HG02884 (cell line): ENCODE results near the gene AKAP6.

ENCODE experiments used
- ATAC-seq: cut with Tn5 transposase; IDR thresholded peaks from one replicate; pipeline ENCODE4 v1.9.1; 2021; ENCODE audit warnings: mild to moderate bottlenecking, moderate library complexity; ENCODE audit not compliant: unreplicated experiment

Gene AKAP6

DNA sequence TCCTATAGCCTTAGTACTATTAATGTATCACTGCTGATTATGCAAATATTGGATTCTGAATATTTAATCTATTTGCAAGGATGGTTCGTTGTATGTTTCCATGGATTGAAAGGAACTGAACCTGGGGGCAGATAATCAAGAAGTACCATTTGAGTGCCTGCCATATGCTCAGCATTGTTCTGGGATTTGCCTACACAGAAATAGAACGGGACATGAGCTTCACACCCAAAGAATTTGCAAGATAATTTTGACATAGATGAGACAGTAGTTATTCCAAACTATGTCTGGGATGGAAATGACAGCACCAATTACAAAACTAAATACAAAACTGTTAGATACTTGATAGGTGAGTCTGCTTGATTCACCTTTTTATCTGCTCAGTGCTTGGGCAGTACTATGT, 476.9 kb downstream of the AKAP6 start:
- no peak for ATAC-seq

- ATAC-seq, result no peak
Observed at GRCh38 chr14:32808644-32809043, 479.5 kb downstream of the AKAP6 start.

DNA sequence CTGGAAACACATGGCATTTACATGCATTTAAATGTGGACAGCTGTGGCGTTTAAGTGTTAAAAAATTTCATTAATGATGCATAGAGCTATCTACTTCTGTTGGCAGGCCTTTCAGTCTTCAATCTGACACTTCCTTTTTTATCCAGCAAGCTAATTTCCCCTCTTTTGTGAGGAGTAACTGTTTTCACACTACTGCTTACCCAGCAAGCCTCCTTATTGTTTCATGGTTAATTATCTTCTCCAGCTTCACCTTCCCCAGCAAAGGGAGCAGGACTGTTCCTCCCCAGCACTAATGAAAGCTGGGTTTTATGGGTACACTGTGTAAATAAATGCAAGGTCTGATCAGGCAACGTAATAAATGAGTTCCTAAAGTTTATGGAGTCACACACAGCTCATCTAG, 480.2 kb downstream of the AKAP6 start:
- no peak for ATAC-seq

DNA sequence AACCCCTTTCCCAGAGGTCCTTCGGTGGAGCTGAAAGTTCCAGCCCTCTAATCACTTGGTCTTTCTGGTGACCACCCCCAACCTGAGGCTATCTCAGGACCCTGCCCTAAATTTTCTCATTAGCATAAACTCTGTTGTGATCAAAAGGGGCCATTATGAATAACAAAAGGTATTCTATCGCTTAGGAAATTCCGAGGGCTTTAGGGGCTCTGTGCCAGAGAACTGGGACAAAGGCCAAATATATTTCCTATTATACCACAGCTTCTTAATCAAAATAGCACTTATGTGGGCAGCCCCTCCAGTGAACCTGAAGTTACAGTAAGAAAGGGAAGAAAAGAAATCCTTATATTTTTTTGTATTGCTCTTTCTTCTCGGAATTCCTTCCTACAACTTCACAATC, 484.3 kb downstream of the AKAP6 start:
- no peak for ATAC-seq

DNA sequence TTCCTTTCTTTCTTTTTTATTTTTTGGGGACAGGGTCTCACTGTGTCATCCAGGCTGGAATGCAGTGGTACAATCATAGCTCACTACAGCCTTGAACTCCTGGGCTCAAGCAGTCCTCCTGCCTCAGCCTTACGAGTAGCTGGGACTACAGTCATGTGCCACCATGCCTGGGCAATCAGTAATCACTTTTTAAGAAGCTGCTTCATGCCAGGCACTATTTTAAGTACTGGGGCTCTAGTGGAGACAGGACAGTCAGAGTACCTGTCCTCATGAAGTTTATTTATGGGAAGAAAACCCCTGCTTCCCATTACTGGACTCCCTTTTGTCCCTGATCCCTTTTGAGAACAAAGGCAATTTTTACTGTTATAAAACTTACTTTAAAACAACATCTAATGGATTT, 485.6 kb downstream of the AKAP6 start:
- no peak for ATAC-seq

DNA sequence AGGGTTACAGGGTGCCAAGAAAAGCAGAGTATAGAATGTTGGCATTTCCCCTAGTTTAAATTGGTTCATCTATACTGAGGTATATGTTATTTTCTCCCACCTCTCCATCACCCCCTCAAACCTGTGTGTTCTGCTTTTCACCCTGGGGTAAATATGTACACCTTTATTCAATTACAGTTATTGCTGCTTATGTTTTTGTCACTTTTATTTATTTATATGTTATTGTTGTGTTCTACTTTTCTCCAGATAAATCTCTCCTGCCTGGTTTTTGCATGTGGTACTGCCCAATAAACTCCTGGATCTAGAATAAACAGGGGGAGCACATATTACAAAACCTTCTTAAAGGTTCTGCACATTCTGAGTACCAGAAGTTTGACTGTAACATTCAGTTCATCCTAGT, 487.5 kb downstream of the AKAP6 start:
- ATAC-seq, result no peak

DNA sequence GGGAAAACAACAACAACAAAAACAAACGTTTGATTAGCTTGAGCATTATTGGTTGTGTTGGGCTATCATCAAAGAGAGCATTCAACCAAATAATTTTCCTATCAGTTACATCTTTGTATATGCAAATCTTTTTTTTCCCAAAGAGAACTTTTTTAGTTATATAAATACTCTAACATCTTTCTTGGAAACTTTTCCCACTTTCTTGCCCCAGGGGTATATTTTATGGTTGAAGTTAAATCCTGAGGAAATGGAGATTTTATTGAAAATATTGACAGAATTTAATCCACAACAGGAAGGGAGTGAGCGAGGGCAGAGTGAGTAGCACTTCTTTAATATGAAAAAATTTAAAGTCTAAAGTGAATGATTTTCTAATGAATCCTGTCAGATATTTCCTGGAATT, 488.7 kb downstream of the AKAP6 start:
- no peak for ATAC-seq

- no peak for ATAC-seq
Observed at GRCh38 chr14:32818581-32818980, 489.5 kb downstream of the AKAP6 start.

DNA sequence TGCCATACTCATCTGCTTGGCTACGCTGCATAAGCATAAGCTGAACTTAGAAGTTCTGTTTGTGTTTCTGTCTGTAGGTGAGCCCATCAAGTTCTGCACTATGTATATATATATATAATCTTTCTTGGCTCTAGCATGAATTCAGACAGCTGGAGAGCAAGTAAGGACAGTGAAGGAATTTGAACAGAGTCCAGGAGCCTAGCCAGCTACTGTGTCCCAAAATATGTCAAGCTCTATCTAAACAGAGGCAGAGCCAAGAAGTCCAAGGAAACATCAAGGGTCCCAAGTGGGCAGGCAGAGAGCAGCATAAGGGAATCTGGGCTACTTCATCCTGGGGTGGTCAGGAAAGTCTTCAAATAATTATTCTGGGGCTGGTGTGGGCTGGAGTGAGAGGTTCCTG, 491.1 kb downstream of the AKAP6 start:
- no peak for ATAC-seq

DNA sequence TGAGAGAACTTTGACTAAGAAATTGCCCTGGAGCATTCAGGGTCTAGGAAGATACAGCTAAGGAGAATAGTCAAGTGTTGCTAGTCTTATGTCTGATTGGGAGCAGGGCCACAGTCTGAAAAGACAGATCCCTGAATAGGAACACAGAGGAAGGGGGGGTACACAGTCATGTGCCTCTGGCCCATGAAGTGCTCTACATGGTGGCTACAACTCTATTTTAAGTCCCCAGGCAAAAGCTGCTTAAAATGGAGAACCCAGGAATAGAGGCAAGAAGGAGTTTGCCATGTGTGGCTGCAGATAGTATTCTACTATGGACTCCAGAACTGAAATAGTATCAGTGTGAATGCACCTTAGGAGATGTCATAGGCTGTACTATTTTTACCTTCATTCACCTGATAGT, 491.6 kb downstream of the AKAP6 start:
- no peak for ATAC-seq

GRCh38 chr14:32821964-32822653, 493.0 kb downstream of the AKAP6 start:
- ATAC-seq, result no peak

GRCh38 chr14:32823706-32824105, 494.6 kb downstream of the AKAP6 start:
- no peak for ATAC-seq

DNA sequence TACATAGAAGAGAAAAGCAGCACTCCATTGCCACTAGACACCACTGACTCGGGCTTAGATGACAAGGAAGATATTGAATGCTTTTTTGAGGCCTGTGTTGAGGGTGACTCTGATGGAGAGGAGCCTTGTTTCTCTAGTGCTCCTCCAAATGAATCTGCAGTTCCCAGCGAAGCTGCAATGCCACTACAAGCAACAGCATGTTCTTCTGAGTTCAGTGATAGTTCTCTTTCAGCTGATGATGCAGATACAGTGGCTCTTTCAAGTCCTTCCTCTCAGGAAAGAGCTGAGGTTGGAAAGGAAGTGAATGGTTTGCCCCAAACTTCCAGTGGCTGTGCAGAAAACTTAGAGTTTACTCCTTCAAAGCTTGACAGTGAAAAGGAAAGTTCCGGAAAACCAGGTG, 495.1 kb downstream of the AKAP6 start:
- ATAC-seq, result no peak

DNA sequence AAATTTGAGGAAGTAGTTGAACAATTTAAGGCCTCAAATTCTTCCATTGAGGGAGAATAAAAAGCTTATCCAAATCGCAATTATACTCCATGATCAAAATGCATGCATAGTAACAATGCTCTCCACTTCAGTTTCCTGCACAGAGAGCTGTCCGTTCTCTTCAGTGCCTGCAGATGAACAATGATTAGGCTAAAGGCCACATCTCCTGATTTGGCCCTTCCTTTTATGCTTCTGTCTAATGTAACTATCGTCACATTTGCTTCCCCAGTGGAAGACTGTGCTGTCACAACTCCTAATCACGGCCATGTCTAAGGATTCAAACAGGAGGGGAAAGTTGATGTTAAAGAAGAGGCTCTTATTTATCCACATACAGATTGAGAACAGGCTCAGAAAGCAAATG, 496.0 kb downstream of the AKAP6 start:
- no peak for ATAC-seq

DNA sequence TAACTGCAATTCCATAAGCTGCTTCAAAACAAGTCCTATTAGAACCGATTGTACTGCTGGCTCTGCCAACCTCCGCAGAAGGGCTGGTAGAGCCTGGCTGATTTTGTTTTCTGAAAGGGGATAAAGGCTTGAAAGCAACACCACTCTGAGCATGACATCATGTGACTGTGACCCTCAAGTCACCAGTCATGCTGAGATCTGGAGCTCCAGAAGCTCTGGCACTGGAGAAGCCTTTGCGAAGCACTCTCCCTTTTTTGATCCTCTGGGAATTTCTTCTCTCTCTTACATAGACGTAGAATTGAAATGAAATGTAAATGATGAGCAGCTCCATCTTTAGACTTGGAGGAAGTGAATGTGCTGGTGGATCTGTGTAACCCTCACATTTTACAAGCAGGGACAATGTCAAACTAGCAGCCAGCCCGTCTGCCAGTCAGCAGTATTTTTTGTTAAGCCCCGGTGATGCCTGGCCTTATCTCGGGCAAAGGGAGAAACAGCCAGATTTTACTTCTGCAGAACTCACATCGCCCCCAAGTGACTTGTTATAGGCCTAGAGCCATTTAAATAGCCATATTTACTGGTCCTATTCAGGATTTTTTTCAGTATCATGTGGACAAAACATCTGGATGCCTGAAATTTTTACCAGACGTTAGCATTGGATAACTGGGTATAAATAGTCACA, 497.4 kb downstream of the AKAP6 start:
- ATAC-seq, result no peak

- no peak for ATAC-seq
Observed at GRCh38 chr14:32827514-32827913, 498.4 kb downstream of the AKAP6 start.

GRCh38 chr14:32835924-32836323, 506.8 kb downstream of the AKAP6 start:
- no peak for ATAC-seq

GRCh38 chr14:32841698-32842097, 512.6 kb downstream of the AKAP6 start:
- ATAC-seq, result no peak

DNA sequence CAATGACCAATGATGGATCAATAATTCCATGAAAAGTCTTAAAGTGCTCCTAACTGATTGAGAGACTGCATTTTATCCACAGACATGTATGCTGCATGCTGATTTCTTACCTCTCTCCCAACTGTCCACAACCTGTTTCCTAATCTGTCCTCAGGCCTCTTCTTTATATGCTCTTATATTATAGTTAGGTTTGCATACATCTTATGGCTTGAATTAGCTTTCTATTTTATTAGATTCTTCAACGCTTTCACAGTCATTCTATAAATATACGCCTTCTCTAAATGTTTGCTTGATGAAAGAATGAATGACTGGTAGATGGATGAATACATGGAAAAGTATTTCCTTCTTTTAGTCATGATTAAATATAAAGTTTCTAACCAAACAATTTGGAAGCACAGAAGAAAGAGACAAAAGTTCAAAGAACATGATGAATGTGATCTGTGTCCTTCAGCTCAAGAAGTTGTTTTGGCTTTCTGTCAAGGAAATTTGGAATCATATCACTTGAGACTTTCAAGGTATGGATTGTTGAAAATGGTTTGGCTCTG, 517.8 kb downstream of the AKAP6 start:
- ATAC-seq, result no peak

GRCh38 chr14:32847867-32848266, 518.8 kb downstream of the AKAP6 start:
- ATAC-seq, result no peak

- ATAC-seq, result no peak
Observed at GRCh38 chr14:32865827-32866376, 536.8 kb downstream of the AKAP6 start.

DNA sequence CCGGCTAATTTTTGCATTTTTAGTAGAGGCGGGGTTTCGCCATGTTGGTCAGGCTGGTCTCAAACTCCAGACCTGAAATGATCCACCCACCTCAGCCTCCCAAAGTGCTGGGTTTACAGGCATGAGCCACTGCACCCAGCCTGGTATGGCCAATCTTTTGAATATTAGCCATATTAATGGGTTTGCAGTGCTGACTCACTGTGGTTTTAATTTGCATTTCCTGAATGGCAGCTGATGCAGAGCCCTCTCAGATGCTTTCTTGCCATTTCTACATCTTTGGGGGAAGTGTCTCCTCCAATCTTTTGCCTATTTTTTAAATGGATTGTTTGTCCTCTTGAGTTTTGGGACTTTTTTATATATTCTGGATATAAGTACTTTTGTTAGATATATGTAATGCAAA, 554.1 kb downstream of the AKAP6 start:
- no peak for ATAC-seq
